ENCODE data around the gene CFAP65. TPM values are rescaled to one million over a fixed set of nuclear protein-coding genes. Genes with fewer than 3 reads are reported as not detected.

Gene CFAP65
- total RNA-seq, 4 donors from 2014 or later = not detected

DNA sequence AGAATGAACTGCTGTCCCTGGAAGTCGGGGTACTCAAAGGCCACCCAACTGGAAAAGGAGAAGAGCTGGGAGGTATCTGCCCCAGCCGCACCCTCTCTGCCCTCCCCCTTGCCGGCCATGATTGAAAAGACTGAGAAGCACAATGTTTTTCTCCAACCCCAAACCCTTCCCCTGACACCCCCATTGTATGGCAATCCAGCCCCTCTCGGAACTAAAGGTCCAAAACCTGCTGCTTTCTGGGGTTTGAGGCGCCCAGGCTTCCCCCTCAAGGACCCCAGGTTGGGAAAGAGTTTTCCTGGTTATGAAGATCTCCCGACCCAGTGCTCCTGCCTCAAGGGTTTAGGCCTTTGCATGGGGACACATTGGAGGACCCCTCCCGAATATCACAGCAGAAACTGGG lies 49.1 kb downstream of the CFAP65 start:
- no peaks in the 10 kb centered on the region for H3K36me3 ChIP-seq
- H3K9me3 ChIP-seq = no peaks in the 10 kb centered on the region
- intact Hi-C loops (cut with DNase I) = loop anchor here (10.0 kb wide), 1 partner anchor 163 kb away; no protein-coding TSS in a partner anchor
- TF ChIP-seq POLR2AphosphoS5 (IDR thresholded peaks at IDR 0.05) (no peak), EP300 (IDR thresholded peaks at IDR 0.05) (no peak), POLR2A (IDR thresholded peaks at IDR 0.05; ENCODE audit: low read depth) (no peak)
- TF ChIP-seq, protein P1, sequence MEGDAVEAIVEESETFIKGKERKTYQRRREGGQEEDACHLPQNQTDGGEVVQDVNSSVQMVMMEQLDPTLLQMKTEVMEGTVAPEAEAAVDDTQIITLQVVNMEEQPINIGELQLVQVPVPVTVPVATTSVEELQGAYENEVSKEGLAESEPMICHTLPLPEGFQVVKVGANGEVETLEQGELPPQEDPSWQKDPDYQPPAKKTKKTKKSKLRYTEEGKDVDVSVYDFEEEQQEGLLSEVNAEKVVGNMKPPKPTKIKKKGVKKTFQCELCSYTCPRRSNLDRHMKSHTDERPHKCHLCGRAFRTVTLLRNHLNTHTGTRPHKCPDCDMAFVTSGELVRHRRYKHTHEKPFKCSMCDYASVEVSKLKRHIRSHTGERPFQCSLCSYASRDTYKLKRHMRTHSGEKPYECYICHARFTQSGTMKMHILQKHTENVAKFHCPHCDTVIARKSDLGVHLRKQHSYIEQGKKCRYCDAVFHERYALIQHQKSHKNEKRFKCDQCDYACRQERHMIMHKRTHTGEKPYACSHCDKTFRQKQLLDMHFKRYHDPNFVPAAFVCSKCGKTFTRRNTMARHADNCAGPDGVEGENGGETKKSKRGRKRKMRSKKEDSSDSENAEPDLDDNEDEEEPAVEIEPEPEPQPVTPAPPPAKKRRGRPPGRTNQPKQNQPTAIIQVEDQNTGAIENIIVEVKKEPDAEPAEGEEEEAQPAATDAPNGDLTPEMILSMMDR (IDR thresholded peaks at IDR 0.05) = no peak
- peaks cover 26 to 40% (median 32%) of the 10 kb centered on the region in 4 donors for H3K4me1 ChIP-seq
- DNase-seq (ENCODE audit: extremely low spot score) = no peak
- H3K4me3 ChIP-seq = no peak overlapping the region
- 17% methylated on average over 7 of the region's 7 CpGs for WGBS
- peaks cover 0 to 100% (median 87%) of the 10 kb centered on the region in 4 donors for H3K27me3 ChIP-seq
- H3K27ac ChIP-seq (replicated peaks in 1 of 4) = no peak overlapping the region

DNA sequence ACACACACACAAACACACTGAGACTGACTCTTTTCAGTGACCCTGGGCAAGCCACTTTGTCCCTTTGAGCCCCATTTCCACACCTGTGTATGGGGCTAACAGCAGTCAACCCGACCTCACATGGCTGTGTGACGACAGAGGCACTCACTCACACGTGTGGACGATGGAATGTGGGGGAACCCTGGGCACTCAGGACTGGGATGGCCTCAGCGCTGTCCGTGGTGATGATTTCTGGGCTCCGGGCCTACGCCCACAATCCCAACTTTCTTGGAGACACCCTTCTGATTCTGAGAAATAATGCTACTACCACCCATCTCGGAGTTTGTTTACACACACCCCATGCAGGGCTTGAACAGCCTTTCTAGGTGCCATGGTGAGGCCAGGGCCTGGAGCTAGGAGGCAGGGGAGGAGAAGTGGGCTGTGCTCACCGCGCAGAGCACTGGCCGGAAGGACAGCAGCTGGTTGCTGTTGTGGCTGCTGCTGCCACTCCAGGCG lies 49.6 kb downstream of the CFAP65 start:
- 6% methylated on average over 12 of the region's 13 CpGs for WGBS
- DNase-seq (ENCODE audit: extremely low spot score) = no peak
- no peak overlapping the region for H3K4me3 ChIP-seq
- H3K27me3 ChIP-seq = peaks cover 0 to 100% (median 92%) of the 10 kb centered on the region in 4 donors
- no peaks in the 10 kb centered on the region for H3K9me3 ChIP-seq
- H3K36me3 ChIP-seq = no peaks in the 10 kb centered on the region
- intact Hi-C loops (cut with DNase I) = loop anchor here (10.0 kb wide), 1 partner anchor 163 kb away; no protein-coding TSS in a partner anchor
- TF ChIP-seq, protein P1 (IDR thresholded peaks at IDR 0.05) = no peak
- H3K4me1 ChIP-seq = peaks cover 26 to 40% (median 31%) of the 10 kb centered on the region in 4 donors
- no peak overlapping the region for H3K27ac ChIP-seq (replicated peaks in 1 of 4)

DNA sequence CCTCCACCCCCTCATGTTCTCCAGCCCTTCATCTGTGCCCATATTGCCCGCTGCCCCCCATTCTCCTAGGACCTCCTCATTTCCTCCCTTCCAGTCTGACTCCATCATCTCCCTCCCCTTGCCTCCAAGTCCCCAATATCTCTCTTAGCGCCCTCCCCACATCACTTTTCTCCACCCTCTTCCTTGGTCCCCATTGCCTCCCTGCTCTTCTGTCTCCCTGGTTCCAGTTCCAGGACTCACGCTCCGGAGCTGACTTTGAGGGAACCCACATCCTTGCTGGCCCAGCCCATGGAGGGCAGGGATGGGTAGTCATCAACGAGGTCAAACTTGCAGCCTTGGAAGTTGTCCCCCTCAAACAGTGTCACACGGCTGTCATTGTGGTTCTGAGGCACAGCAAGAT lies 50.7 kb downstream of the CFAP65 start:
- DNase-seq (ENCODE audit: extremely low spot score) = no peak
- no peaks in the 10 kb centered on the region for H3K36me3 ChIP-seq
- no peak for TF ChIP-seq POLR2AphosphoS5 (IDR thresholded peaks at IDR 0.05)
- TF ChIP-seq POLR2A (IDR thresholded peaks at IDR 0.05; ENCODE audit: low read depth) = no peak
- no peak for TF ChIP-seq EP300 (IDR thresholded peaks at IDR 0.05)
- TF ChIP-seq, protein P1 (IDR thresholded peaks at IDR 0.05) = no peak
- no peak overlapping the region for H3K4me3 ChIP-seq
- intact Hi-C loops (cut with DNase I) = loop anchor here (10.0 kb wide), 1 partner anchor 164 kb away; no protein-coding TSS in a partner anchor
- WGBS = 12% methylated on average over 6 of the region's 6 CpGs
- H3K4me1 ChIP-seq = peaks cover 17 to 36% (median 23%) of the 10 kb centered on the region in 4 donors
- no peaks in the 10 kb centered on the region for H3K9me3 ChIP-seq
- peaks cover 0 to 100% (median 92%) of the 10 kb centered on the region in 4 donors for H3K27me3 ChIP-seq
- no peak overlapping the region for H3K27ac ChIP-seq (replicated peaks in 1 of 4)

DNA sequence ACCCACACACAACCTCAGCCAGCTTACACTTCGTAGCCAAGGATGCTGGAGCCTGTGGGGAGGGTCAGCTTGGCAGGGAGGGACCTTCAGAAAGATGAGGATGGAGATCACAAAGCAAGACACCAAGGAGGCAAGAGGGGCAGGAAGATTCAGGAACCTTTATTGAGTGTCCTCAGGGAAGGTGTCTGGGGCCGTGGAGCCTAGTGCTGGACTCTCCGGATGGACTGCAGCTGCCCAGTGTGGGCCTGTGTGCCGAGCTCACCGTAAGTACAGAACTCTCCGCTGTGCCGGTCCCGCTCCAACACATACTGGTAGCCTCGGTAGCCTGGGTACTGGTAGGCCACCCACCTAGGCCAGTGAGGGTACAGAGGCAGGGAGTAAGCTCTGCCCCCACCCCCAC lies 51.3 kb downstream of the CFAP65 start:
- H3K36me3 ChIP-seq = no peaks in the 10 kb centered on the region
- H3K9me3 ChIP-seq = no peaks in the 10 kb centered on the region
- 8% methylated on average over 3 of the region's 9 CpGs for WGBS
- H3K4me3 ChIP-seq = no peak overlapping the region
- TF ChIP-seq POLR2A (IDR thresholded peaks at IDR 0.05; ENCODE audit: low read depth) = no peak
- TF ChIP-seq POLR2AphosphoS5 (IDR thresholded peaks at IDR 0.05) = no peak
- TF ChIP-seq, protein P1 (IDR thresholded peaks at IDR 0.05) = no peak
- TF ChIP-seq EP300 (IDR thresholded peaks at IDR 0.05) = no peak
- no peak overlapping the region for H3K27ac ChIP-seq (replicated peaks in 1 of 4)
- H3K27me3 ChIP-seq = peaks cover 0 to 100% (median 93%) of the 10 kb centered on the region in 4 donors
- intact Hi-C loops (cut with DNase I) = loop anchor here (10.0 kb wide), 1 partner anchor 165 kb away; no protein-coding TSS in a partner anchor
- no peak for DNase-seq (ENCODE audit: extremely low spot score)
- H3K4me1 ChIP-seq = peaks cover 20 to 39% (median 25%) of the 10 kb centered on the region in 4 donors

DNA sequence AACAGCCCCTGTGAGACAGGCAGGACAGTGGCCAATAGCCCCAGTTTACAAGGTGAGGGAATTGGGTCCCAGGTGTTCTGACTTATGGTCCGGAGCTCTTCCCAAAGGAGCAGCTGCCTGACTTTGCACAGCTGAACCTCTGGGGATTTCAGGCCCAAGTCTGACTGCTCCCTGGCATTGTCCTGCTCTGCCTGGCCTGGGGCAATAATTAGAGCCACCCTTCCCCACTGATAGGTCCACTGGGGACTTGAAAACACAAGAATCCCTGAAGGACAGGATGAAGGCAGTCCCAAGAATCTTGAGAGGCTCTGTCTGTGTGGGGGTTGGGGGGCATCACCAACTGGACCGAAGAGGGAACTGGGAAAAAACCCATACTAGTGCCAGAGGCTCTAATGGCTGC lies 52.7 kb downstream of the CFAP65 start:
- H3K4me1 ChIP-seq = peaks cover 26 to 46% (median 33%) of the 10 kb centered on the region in 4 donors
- H3K9me3 ChIP-seq = no peaks in the 10 kb centered on the region
- 70% methylated on average over 2 of the region's 2 CpGs for WGBS
- no peaks in the 10 kb centered on the region for H3K36me3 ChIP-seq
- no peak overlapping the region for H3K27ac ChIP-seq (replicated peaks in 1 of 4)
- H3K27me3 ChIP-seq = peaks cover 0 to 100% (median 93%) of the 10 kb centered on the region in 4 donors
- no peak overlapping the region for H3K4me3 ChIP-seq
- no peak for DNase-seq (ENCODE audit: extremely low spot score)
- TF ChIP-seq EP300 (IDR thresholded peaks at IDR 0.05) (no peak), POLR2AphosphoS5 (IDR thresholded peaks at IDR 0.05) (no peak), POLR2A (IDR thresholded peaks at IDR 0.05; ENCODE audit: low read depth) (no peak)
- TF ChIP-seq, protein P1 (IDR thresholded peaks at IDR 0.05) = no peak
- intact Hi-C loops (cut with DNase I) = no loop called here
